Neural cell (in vitro differentiated cells): Measurements from ENCODE around the gene BMP2K. TPM values are rescaled to one million over a fixed set of nuclear protein-coding genes. Genes with fewer than 3 reads are reported as not detected.

ENCODE experiments used
- H2AFZ ChIP-seq: fragments of 200-600, 300-800 bp; sonication (generic), shearing (Covaris generic); 2 replicates; pipeline ENCODE4 v1.6.0; 2014; ENCODE audit warnings: low read depth, mild to moderate bottlenecking, antibody characterized with exemption, low read length, moderate library complexity
- H3F3A ChIP-seq: fragments of 200-600 bp; shearing (Covaris generic); 2 replicates; pipeline ENCODE4 v1.6.1; 2016; ENCODE audit warnings: mild to moderate bottlenecking, moderate library complexity, mixed read lengths, antibody characterized with exemption, low read length; ENCODE audit not compliant: insufficient read depth, poor library complexity, severe bottlenecking
- H3K27ac ChIP-seq: fragments of 200-600, 300-800 bp; sonication (generic), shearing (Covaris generic); 2 replicates; pipeline ENCODE4 v1.5.1; 2014; ENCODE audit warnings: mild to moderate bottlenecking, low read length, moderate library complexity
- H3K27me3 ChIP-seq: fragments of 300-800, 200-600 bp; sonication (generic), shearing (Covaris generic); 2 replicates; pipeline ENCODE4 v1.6.0; 2014; ENCODE audit warnings: mild to moderate bottlenecking, low read depth, low read length, moderate library complexity; ENCODE audit not compliant: insufficient read depth
- H3K36me3 ChIP-seq: fragments of 300-800, 200-600 bp; sonication (generic), shearing (Covaris generic); 2 replicates; pipeline ENCODE4 v1.5.1; 2014; ENCODE audit warnings: mild to moderate bottlenecking, antibody characterized with exemption, low read length, moderate library complexity; ENCODE audit not compliant: insufficient read depth
- H3K4me2 ChIP-seq: fragments of 300-800, 200-600 bp; sonication (generic), shearing (Covaris generic); 2 replicates; pipeline ENCODE4 v1.6.0; 2014; ENCODE audit warnings: mild to moderate bottlenecking, low read length
- H3K4me3 ChIP-seq: fragments of 300-800, 200-600 bp; sonication (generic), shearing (Covaris generic); 2 replicates; pipeline ENCODE4 v1.5.1; 2014; ENCODE audit warnings: mild to moderate bottlenecking, low read length, moderate library complexity
- H3K79me2 ChIP-seq: fragments of 200-600 bp; shearing (Covaris generic); replicated peaks from 2 replicates; pipeline ENCODE4 v1.6.0; 2014; ENCODE audit warnings: mild to moderate bottlenecking, low read length, moderate library complexity; ENCODE audit not compliant: insufficient read depth
- H3K9ac ChIP-seq: fragments of 300-800, 200-600 bp; sonication (generic), shearing (Covaris generic); 2 replicates; pipeline ENCODE4 v1.6.1; 2016; ENCODE audit warnings: mild to moderate bottlenecking, low read length, mixed read lengths
- H3K9me2 ChIP-seq: fragments of 200-600 bp; shearing (Covaris generic); 2 replicates; pipeline ENCODE4 v1.6.1; 2016; ENCODE audit warnings: mild to moderate bottlenecking, low read length, mixed read lengths; ENCODE audit not compliant: insufficient read depth
- H3K9me3 ChIP-seq: fragments of 200-600, 300-800 bp; sonication (generic), shearing (Covaris generic); 2 replicates; pipeline ENCODE4 v1.6.1; 2016; ENCODE audit warnings: mild to moderate bottlenecking, mixed run types, low read length, moderate library complexity, mixed read lengths
- H4K20me1 ChIP-seq: fragments of 200-600 bp; shearing (Covaris generic); 2 replicates; pipeline ENCODE4 v1.6.1; 2016; ENCODE audit warnings: mild to moderate bottlenecking, mixed run types; ENCODE audit not compliant: insufficient read depth
- EP300 ChIP-seq: fragments of 450-650 bp; conservative IDR thresholded peaks from 2 replicates; pipeline ENCODE4 v1.6.1; 2014; ENCODE audit warnings: antibody characterized with exemption, mild to moderate bottlenecking, moderate library complexity; ENCODE audit not compliant: poor library complexity, severe bottlenecking
- EZH2 ChIP-seq: fragments of 200-600, 300-800 bp; shearing (Covaris generic), sonication (generic); IDR thresholded peaks from 2 replicates; pipeline ENCODE4 v1.6.1; 2014; ENCODE audit warnings: antibody characterized with exemption, low read length, borderline replicate concordance, mild to moderate bottlenecking; ENCODE audit not compliant: insufficient read depth, poor library complexity, severe bottlenecking
- MXI1 ChIP-seq: fragments of 450-650 bp; conservative IDR thresholded peaks from 2 replicates; pipeline ENCODE4 v1.6.1; 2014; ENCODE audit warnings: antibody characterized with exemption, mild to moderate bottlenecking; ENCODE audit not compliant: poor library complexity, severe bottlenecking
- POLR2AphosphoS5 ChIP-seq: IDR thresholded peaks from 2 replicates; pipeline ENCODE4 v1.6.1; 2012
- RAD21 ChIP-seq: fragments of 450-650 bp; conservative IDR thresholded peaks from 2 replicates; pipeline ENCODE4 v1.6.1; 2014; ENCODE audit warnings: antibody characterized with exemption, mild to moderate bottlenecking, moderate library complexity
- SMC3 ChIP-seq: fragments of 450-650 bp; conservative IDR thresholded peaks from 2 replicates; pipeline ENCODE4 v1.6.1; 2014; ENCODE audit warnings: antibody characterized with exemption, mild to moderate bottlenecking, moderate library complexity; ENCODE audit not compliant: poor library complexity
- TAF1 ChIP-seq: IDR thresholded peaks from 2 replicates; pipeline ENCODE4 v1.6.1; 2012; ENCODE audit warnings: low read depth
- polyA plus RNA-seq: library from polyadenylated mRNA; depleted of rRNA; stranded (reverse); fragments of >200 nt; gene quantifications from 2 replicates; pipeline ENCODE4 v1.2.3, GENCODE V29; 2014
- TF ChIP-seq, protein P1 (sequence below): IDR thresholded peaks from 2 replicates; pipeline ENCODE4 v1.6.1; 2012; ENCODE audit warnings: borderline replicate concordance
- TF ChIP-seq, protein P2 (sequence below): fragments of 450-650 bp; IDR thresholded peaks from 2 replicates; pipeline ENCODE4 v1.5.1; 2014; ENCODE audit warnings: antibody characterized with exemption, mild to moderate bottlenecking, moderate library complexity; ENCODE audit not compliant: poor library complexity, severe bottlenecking

BMP2K gene
- polyA plus RNA-seq, 1 donor from 2014 or later = 14.7 TPM

DNA sequence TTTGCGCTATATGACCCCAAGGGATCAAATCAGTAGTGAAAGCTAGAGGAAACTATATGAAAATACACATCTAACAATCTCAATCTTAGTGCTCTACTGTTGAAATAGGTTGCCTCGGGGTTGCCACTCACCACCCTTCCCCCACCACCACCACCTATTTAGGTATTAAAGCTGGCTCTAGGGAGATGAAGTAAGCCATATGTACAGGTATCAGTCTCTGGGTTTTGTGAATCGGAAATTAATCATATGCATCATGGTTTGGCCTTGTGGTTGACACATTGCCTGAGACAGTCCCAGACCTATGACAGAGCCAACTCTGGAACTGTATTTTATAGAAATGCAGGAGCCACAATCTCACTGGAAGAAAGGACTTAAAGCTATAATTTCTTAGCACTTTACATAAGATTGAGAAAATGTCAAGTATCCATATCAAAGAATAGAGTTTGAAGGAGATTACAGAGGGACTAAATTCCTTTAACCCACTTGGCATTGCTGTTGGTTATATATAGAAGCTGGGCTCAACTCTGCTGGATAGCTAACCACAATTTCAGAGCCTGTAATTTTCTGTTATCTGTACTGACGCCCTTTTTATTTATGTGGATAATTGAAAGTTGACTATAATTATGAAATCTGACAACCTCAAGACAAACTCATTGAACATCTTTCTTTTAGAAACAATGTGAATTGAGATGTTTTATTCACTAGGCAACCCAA lies 26.7 kb upstream of the BMP2K start:
- Histone ChIP-seq H3K9ac (no peak overlapping the region), H3K4me3 (no peak overlapping the region), H2AFZ (no peak overlapping the region), H3K9me2 (no peaks in the 10 kb centered on the region), H3K27ac (no peak overlapping the region), H3K9me3 (no peaks in the 10 kb centered on the region), H3K79me2 (no peaks in the 10 kb centered on the region), H3K36me3 (no peaks in the 10 kb centered on the region), H3K27me3 (no peaks in the 10 kb centered on the region), H3K4me2 (no peak overlapping the region), H3F3A (no peaks in the 10 kb centered on the region), H4K20me1 (no peaks in the 10 kb centered on the region)
- no peak for TF ChIP-seq EP300
- no peak for TF ChIP-seq MXI1
- no peak for TF ChIP-seq SMC3
- TF ChIP-seq, protein P1, sequence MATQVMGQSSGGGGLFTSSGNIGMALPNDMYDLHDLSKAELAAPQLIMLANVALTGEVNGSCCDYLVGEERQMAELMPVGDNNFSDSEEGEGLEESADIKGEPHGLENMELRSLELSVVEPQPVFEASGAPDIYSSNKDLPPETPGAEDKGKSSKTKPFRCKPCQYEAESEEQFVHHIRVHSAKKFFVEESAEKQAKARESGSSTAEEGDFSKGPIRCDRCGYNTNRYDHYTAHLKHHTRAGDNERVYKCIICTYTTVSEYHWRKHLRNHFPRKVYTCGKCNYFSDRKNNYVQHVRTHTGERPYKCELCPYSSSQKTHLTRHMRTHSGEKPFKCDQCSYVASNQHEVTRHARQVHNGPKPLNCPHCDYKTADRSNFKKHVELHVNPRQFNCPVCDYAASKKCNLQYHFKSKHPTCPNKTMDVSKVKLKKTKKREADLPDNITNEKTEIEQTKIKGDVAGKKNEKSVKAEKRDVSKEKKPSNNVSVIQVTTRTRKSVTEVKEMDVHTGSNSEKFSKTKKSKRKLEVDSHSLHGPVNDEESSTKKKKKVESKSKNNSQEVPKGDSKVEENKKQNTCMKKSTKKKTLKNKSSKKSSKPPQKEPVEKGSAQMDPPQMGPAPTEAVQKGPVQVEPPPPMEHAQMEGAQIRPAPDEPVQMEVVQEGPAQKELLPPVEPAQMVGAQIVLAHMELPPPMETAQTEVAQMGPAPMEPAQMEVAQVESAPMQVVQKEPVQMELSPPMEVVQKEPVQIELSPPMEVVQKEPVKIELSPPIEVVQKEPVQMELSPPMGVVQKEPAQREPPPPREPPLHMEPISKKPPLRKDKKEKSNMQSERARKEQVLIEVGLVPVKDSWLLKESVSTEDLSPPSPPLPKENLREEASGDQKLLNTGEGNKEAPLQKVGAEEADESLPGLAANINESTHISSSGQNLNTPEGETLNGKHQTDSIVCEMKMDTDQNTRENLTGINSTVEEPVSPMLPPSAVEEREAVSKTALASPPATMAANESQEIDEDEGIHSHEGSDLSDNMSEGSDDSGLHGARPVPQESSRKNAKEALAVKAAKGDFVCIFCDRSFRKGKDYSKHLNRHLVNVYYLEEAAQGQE = no peak
- TF ChIP-seq, protein P2, sequence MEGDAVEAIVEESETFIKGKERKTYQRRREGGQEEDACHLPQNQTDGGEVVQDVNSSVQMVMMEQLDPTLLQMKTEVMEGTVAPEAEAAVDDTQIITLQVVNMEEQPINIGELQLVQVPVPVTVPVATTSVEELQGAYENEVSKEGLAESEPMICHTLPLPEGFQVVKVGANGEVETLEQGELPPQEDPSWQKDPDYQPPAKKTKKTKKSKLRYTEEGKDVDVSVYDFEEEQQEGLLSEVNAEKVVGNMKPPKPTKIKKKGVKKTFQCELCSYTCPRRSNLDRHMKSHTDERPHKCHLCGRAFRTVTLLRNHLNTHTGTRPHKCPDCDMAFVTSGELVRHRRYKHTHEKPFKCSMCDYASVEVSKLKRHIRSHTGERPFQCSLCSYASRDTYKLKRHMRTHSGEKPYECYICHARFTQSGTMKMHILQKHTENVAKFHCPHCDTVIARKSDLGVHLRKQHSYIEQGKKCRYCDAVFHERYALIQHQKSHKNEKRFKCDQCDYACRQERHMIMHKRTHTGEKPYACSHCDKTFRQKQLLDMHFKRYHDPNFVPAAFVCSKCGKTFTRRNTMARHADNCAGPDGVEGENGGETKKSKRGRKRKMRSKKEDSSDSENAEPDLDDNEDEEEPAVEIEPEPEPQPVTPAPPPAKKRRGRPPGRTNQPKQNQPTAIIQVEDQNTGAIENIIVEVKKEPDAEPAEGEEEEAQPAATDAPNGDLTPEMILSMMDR = no peak
- TF ChIP-seq RAD21 = no peak
- no peak for TF ChIP-seq TAF1
- no peak for TF ChIP-seq EZH2
- TF ChIP-seq POLR2AphosphoS5 = no peak

DNA sequence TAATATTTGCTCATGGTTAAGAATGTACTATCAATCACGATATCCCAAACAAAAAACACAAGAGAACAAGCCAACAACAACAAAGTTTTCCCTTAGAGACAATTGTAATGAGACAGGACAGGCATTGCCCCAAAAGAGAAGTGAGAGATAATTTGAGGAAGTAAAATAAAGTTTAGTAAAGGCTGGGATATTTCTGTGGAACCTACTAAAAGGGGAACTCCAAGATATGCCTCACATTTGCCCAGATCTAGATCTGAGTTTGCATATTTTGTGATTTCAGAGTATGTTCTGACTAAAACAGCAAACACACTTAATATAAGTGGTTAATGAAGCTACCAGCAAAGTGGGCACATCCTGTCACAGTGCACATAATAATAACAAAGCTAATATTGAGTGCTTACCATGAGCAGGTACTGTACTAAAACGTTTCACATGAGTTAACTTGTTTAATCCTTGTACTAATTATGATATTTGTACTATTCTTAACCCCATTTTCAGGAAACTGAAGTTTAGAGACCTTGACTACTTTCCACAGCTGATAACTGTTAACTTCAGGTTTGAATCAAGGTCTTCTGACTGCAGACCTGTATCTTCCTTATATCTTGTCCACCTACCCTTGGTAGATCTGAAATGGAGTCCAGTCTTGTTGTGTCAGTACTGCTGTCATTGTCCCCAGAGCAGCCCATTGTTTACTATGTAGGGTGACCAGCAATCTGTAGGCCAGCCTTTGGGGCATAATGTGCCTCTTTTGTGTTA lies 26.0 kb upstream of the BMP2K start:
- no peak overlapping the region for H3K4me2 ChIP-seq
- no peaks in the 10 kb centered on the region for H3K36me3 ChIP-seq
- no peak overlapping the region for H3K4me3 ChIP-seq
- no peaks in the 10 kb centered on the region for H3K79me2 ChIP-seq
- H3K27ac ChIP-seq = no peak overlapping the region
- H3F3A ChIP-seq = no peaks in the 10 kb centered on the region
- H3K9me2 ChIP-seq = no peaks in the 10 kb centered on the region
- H3K9ac ChIP-seq = no peak overlapping the region
- no peaks in the 10 kb centered on the region for H4K20me1 ChIP-seq
- H3K9me3 ChIP-seq = no peaks in the 10 kb centered on the region
- no peak for TF ChIP-seq SMC3
- TF ChIP-seq TAF1 = no peak
- no peak for TF ChIP-seq EP300
- TF ChIP-seq POLR2AphosphoS5 = no peak
- TF ChIP-seq, protein P2 = no peak
- no peak for TF ChIP-seq MXI1
- TF ChIP-seq, protein P1 = no peak
- no peak for TF ChIP-seq RAD21
- TF ChIP-seq EZH2 = no peak
- H3K27me3 ChIP-seq = no peaks in the 10 kb centered on the region
- H2AFZ ChIP-seq = no peak overlapping the region
